ENCODE measurements around the gene TAGLN2.

The TAGLN2 gene

DNA sequence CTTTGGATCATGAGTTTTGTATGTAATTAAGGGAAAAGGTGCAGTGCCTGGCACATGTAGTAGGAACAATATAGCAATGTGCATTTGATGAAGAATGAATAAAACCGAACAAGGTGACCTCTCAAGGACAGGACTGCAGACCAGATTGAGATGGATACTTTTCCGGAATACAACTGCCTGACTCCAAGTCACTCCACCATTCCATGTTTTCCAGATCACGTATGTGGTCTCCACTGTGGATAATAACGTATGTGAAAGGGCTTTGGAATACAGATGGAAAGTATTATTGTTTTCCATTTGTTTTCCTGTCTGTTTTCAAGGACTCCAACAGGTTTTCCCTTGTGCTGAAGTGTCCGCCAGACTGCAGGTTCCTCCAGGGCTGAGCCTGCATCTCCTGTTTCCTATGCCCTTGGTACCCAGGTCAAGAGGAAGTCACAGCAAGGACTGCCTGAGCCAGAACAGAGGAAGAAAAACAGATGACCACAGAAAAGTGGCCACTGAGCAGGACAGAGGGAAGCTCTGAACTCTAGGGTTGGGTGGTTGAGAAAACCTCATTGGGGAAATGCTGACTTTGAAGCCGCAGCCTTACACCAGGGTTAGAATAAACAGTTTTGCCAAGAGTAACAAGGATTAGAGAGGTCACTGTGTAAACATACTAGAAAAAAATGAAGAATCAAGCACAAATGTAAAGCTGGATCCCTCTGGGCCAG is 29.3 kb downstream of the TAGLN2 start:
- Histone ChIP-seq H3K27me3 (no peaks in the 10 kb centered on the region), H3K9me3 (no peaks in the 10 kb centered on the region), H3K36me3 (no peaks in the 10 kb centered on the region), H3K27ac (peak overlapping the region; percentile 93), H3K4me1 (ENCODE audit: control insufficient read depth in 1 of 2, insufficient read depth in 1 of 2, low read depth in 1 of 2, low read length in 1 of 2) (peaks cover 65 to 69% of the 10 kb centered on the region in 2 experiments), H3K4me3 (ENCODE audit: low read depth in 1 of 2, low read length in 1 of 2) (peak overlapping the region; percentile 21 to 41)
- TF ChIP-seq, protein P1, sequence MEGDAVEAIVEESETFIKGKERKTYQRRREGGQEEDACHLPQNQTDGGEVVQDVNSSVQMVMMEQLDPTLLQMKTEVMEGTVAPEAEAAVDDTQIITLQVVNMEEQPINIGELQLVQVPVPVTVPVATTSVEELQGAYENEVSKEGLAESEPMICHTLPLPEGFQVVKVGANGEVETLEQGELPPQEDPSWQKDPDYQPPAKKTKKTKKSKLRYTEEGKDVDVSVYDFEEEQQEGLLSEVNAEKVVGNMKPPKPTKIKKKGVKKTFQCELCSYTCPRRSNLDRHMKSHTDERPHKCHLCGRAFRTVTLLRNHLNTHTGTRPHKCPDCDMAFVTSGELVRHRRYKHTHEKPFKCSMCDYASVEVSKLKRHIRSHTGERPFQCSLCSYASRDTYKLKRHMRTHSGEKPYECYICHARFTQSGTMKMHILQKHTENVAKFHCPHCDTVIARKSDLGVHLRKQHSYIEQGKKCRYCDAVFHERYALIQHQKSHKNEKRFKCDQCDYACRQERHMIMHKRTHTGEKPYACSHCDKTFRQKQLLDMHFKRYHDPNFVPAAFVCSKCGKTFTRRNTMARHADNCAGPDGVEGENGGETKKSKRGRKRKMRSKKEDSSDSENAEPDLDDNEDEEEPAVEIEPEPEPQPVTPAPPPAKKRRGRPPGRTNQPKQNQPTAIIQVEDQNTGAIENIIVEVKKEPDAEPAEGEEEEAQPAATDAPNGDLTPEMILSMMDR (IDR thresholded peaks at IDR 0.05) = peak; percentile 47

DNA sequence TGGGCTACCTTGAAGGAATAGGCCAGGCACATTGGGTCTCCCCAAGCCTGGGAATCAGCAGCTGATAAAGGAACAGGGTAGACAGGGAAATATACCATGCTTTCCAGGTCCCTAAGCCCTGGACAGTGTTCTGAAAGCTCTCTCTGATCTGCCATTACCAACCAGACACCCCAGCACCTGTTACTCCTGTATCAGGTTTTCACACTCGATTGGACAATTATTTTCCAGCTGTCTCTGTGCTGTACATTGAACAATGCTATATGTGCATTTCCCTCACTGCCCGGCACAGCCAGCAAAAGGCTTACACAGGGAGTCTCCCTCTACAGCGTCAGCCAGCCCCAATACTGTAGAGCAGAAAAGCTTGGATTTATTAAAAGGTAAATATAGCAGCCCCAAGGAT is 30.0 kb downstream of the TAGLN2 start:
- Histone ChIP-seq H3K27ac (peak overlapping the region; percentile 93), H3K36me3 (no peaks in the 10 kb centered on the region), H3K27me3 (no peaks in the 10 kb centered on the region), H3K9me3 (no peaks in the 10 kb centered on the region), H3K4me1 (ENCODE audit: control insufficient read depth in 1 of 2, insufficient read depth in 1 of 2, low read depth in 1 of 2, low read length in 1 of 2) (peaks cover 65 to 69% of the 10 kb centered on the region in 2 experiments), H3K4me3 (ENCODE audit: low read depth in 1 of 2, low read length in 1 of 2) (peak overlapping the region in 1 of 2 experiments; percentile 41)
- TF ChIP-seq, protein P1 (IDR thresholded peaks at IDR 0.05) = no peak

DNA sequence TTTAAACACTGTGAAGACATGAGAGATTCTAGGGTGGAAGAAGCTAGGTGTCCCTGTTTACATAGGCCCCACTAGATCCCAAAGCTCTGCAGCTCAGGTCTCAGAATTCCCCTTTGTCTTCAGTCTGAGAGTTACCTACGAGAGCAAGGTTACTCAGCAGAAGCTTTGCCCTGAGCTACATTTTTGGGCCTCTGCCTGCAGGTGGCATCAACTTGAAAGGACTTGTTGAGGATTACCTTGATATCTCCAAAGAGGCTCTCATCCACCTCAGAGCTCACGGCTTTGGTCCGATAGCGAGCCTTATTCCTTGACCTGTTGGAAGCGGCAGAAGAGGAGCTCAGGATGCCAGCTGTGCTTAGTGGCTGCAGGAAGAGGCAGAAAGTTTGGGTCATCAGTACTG is 32.4 kb downstream of the TAGLN2 start:
- no peak overlapping the region for H3K4me3 ChIP-seq (ENCODE audit: low read depth in 1 of 2, low read length in 1 of 2)
- no peaks in the 10 kb centered on the region for H3K36me3 ChIP-seq
- TF ChIP-seq, protein P1 (IDR thresholded peaks at IDR 0.05) = no peak
- no peaks in the 10 kb centered on the region for H3K9me3 ChIP-seq
- H3K4me1 ChIP-seq (ENCODE audit: control insufficient read depth in 1 of 2, insufficient read depth in 1 of 2, low read depth in 1 of 2, low read length in 1 of 2) = peaks cover 56 to 67% of the 10 kb centered on the region in 2 experiments
- H3K27me3 ChIP-seq = no peaks in the 10 kb centered on the region
- peak overlapping the region; percentile 28 for H3K27ac ChIP-seq

DNA sequence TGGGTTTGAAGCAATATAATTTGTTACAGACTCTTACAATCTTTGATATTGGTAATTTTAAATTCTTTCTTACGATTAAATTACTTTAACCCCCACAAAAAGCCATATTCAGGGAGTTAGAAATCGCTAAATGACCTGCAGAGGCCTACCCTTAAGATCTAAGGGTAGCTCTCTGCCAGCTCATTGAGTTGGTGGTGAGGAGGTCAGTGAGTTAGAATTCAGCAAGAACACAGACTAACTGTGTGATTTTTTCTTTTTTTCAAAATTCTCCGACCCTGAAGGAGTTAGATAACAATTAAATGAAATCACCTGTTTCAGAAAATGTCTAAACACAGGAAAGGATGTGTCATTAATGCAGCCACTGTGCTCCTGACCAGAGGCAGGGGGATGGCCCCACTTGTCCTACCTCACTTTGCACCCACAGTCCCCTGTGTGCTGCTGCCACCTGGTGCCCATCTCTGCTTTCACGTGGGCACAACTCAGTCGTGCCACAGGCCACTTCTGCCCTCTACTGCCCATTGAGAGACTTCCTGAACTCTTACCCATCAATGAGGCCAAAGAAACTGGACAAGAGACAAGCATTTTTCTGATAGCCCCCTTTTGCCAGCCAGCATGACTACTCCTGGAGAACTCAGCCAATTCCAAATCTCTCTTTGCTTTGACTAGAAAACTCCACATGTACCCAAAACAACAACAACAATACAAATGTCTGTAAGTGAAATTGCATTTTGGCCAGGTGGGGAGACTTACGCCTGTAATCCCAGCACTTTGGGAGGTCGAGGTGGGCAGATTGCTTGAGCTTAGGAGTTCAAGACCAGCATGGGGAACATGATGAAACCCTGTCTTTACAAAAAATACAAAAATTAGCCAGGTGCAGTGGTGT is 33.8 kb downstream of the TAGLN2 start:
- no peak overlapping the region for H3K4me3 ChIP-seq (ENCODE audit: low read depth in 1 of 2, low read length in 1 of 2)
- no peaks in the 10 kb centered on the region for H3K27me3 ChIP-seq
- no peaks in the 10 kb centered on the region for H3K36me3 ChIP-seq
- H3K9me3 ChIP-seq = no peaks in the 10 kb centered on the region
- TF ChIP-seq, protein P1 (IDR thresholded peaks at IDR 0.05) = peak; percentile 98
- H3K4me1 ChIP-seq (ENCODE audit: control insufficient read depth in 1 of 2, insufficient read depth in 1 of 2, low read depth in 1 of 2, low read length in 1 of 2) = peaks cover 43 to 60% of the 10 kb centered on the region in 2 experiments
- H3K27ac ChIP-seq = peak overlapping the region; percentile 59

DNA sequence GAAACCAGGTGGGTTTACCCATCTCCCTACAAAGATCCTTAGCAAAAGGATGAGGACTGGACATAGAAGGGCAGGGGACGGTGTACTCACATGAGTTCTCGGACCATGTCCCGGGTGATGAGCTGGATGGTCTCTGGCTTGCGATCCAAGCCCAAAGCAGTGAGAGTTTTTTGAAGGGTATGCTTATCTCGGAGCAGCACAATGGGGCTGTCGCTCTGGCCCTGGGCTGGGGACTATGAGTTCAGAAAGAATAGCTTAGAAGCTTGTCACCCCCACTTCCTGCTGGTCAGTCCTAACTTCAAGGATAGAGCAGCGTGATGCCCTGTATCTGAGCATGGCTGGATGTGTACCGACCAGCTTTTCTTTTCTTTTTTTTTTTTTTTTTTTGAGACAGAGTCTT is 34.9 kb downstream of the TAGLN2 start:
- peak overlapping the region; percentile 77 for H3K27ac ChIP-seq
- no peaks in the 10 kb centered on the region for H3K9me3 ChIP-seq
- TF ChIP-seq, protein P1 (IDR thresholded peaks at IDR 0.05) = no peak
- H3K36me3 ChIP-seq = no peaks in the 10 kb centered on the region
- peak overlapping the region; percentile 26 to 38 for H3K4me3 ChIP-seq (ENCODE audit: low read depth in 1 of 2, low read length in 1 of 2)
- H3K27me3 ChIP-seq = no peaks in the 10 kb centered on the region
- peaks cover 32 to 49% of the 10 kb centered on the region in 2 experiments for H3K4me1 ChIP-seq (ENCODE audit: control insufficient read depth in 1 of 2, insufficient read depth in 1 of 2, low read depth in 1 of 2, low read length in 1 of 2)
